EL (cell line): ENCODE measurements around the gene PRPF4.
"Not testable (repeated sequence)": the region's sequence is repeated elsewhere in the genome, so short reads cannot be mapped to it uniquely, and the experiment has no call there.

Experiments used
- DNase-seq: peaks from one replicate; pipeline ENCODE4 v3.0.0-alpha.2; 2016

Gene PRPF4

DNA sequence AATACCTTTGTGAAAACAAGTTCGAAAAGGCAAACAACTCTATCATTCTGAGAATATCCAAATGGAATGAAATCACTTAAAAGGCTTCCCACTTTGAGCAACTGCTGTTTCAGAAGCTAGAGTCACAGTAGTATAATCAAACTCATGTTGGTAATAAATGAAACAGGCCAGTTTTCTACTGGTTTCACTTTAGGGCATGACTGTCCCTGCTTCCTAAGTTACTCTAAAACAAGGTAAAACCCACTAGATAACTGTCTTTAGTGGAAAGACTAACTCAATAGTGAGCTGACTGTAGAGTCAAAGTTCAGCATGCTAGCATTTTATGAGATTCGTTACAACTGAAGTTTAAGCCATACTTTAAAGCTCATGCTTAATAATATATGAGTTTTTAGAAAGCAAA lies 6.1 kb upstream of the PRPF4 start:
- DNase-seq, result no peak

DNA sequence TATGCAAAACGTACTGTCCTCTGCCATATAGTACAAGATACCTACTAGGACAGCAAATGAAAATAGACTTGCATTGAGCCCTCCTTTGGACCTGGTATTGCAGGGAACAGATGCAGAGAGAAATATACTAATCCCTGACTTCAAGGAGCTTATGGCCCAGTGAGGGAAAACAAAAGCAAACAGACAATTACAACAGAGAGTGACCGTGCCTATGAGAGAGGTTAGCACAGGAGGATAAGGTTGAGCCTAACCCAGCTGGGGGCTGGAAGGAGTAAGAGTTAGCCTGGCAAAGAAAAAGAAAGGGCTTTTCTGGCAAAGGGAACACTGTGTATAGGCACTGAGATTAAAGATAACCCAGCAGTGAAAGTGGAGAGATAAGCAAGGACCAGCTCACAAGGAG lies 5.6 kb upstream of the PRPF4 start:
- no peak for DNase-seq

DNA sequence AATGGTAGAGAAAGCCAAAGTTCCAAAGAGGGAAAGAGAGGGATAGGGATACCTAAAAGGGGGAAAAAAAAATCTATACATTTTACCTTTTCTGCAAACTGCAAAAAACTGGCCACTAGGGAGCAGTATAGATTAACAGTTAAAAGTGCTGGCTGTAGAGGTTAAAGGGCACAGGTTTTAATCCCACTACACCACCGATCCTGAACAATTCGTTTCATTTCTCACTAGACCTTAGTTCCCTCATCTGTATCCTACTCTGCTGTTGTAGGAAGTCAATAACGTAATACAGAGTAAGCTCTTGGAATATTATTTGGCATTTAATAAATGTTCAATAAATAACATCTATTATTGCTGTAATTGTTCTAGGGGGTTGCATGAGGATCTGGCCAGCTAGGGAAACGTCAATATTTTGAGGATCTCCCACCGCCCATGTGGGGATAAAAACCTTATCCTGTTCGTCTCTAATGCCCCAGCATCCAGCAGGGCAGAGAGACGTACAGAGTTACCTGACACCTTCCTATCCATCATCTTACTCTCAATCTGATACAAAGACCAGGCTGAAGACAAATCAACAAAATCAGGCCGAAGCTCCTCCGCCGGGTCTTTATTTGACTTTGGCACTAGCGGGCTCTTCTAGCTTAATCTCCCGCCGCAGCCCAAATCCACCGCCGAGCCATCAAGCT lies 843 bp upstream of the PRPF4 start:
- DNase-seq, result peak; percentile 69

DNA sequence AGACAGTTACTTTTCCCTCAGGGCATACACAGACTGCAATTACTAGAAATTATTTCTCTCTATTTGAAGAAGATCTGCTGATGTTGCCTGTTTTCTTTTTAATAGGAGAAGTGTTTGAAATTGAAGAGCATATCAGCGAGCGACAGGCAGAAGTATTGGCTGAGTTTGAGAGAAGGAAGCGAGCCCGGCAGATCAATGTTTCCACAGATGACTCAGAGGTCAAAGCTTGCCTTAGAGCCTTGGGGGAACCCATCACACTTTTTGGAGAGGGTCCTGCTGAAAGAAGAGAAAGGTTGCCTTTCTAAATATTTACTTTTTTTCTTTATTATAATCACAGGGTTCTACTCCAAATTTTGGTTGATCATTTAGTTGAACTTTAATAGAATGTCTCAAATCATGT lies 3.4 kb downstream of the PRPF4 start:
- no peak for DNase-seq

DNA sequence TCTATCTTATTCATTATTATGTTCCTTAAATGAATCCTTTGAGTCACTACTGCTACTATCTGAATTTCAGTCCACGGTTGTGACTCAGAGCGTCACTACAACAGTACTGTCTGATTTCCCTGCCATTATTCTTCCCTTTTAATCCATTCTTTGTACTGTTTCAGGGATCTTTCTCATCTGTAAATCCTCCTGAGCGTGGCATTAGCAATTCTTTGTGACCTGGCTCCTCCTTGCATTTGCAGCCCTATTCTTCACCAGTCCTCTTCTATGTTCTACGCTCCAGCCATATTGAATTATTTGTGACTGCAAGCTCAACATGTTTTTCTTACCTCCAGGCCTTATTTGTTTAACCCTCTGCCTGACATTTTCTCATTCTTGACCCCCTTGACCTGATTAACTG lies 5.9 kb downstream of the PRPF4 start:
- no peak for DNase-seq

DNA sequence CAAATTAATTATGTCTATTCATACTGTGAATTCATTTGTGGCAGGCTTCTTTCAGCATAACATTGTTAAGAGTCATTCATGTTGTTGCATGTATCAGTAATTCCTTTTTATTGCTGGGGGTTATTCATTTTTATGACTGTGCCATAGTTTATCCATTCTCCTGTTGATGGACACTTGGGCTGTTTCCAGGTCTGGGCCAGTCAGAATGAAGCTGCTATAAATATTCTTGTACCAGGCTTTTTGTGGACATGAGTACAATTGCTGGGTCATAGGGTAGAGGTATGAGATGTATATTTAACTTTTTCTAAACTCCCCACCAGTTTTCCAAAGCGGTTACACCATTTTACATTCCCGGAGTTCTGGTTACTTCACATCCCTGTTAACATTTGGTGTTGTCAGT lies 13.6 kb downstream of the PRPF4 start:
- no peak for DNase-seq

DNA sequence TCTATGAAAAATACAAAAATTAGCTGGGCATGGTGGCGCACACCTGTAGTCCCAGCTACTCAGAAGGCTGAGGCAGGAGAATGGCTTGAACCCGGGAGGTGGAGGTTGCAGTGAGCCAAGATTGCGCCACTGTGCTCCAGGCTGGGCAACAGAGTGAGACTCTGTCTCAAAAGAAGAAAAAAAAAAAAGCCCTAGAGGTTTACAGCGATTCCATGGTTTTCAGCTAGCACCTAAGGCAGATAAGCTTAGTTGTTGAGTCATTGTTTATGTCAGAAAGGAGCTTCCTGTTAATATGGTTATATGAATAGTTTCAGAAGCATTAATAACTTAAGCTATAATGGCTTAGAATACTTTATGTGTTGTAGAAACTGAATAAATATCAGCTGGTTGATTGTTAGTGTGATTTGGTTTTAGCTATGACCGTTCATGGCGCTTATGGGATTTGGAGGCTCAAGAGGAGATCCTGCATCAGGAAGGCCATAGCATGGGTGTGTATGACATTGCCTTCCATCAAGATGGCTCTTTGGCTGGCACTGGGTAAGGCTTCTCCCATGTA lies 14.7 kb downstream of the PRPF4 start:
- DNase-seq, result no peak

DNA sequence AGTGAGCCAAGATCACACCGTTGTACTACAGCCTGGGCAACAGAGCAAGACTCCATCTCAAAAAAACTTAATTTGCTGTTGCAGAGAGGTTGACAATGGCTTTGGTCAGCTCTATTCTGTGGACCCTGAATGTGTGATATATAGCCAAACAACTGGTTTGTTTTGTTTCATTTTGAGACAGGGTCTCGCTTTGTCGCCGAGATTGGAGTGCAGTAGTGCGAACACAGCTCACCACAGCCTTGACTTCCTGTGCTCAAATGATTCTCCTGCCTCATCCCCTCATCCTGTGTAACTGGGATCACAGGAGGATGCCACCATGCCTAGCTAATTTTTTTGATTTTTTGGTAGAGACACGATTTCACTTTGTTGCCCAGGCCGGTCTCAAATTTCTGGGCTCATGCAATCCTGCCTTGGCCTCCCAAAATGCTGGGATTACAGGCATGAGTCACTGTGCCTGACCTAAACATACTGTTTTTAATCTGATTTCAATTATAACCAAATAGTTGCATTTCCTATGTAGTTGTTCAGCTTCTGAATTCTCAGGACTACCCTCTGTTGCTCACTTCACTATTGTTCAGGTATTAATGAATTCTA lies 17.9 kb downstream of the PRPF4 start:
- DNase-seq, result peak; percentile 19

DNA sequence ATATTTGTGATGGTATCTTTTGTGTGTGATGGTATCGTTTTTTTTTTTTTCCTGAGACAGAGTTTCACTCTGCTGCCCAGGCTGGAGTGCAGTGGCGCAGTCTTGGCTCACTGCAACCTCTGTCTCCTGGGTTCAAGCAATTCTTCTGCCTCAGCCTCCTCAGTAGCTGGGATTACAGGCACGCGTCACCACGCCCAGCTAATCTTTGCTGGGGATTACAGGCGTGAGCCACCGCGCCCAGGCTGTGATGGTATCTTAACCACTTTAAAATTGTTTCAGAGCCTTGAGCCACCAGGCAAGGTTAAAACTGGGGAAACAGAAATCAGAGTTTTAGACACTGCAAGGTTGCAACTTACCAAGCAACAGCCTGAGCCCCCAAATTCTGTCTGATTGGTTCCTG lies 20.8 kb downstream of the PRPF4 start:
- DNase-seq, result not testable (repeated sequence)

DNA sequence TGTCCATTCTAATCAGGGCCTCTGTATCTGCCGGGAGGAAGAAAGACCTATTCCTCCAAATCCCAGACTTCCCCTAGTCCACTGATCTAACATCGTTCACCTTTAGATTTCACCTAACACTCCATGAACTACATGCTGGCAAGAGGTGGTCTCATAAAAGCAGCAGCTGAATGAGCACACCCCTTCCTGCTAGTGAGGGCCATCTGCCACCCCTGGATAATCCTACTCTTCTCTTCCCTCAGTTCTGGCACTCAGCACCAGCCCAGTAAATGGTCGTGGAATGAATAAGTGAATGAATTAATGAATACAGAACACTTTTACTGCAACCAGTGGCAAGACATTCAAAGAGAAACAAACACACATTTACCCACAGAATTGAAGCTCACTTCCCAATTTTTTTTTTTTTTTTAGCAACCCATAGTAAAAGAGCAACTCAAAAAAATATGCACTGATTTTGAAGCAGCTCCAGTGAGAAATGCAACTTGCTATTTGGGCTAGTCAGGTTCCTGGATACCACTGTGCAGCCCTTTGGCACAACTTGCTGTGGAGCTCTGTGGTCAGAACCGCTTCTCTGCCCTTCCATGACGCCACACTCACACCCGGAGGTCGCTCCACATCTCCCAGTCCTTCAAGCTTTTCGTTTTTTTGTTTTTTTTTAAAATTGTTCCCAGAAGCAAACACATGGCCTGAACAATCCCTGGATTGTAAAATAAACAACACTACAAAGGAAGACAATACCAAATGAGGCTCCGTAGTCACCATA lies 21.5 kb downstream of the PRPF4 start:
- DNase-seq, result no peak

DNA sequence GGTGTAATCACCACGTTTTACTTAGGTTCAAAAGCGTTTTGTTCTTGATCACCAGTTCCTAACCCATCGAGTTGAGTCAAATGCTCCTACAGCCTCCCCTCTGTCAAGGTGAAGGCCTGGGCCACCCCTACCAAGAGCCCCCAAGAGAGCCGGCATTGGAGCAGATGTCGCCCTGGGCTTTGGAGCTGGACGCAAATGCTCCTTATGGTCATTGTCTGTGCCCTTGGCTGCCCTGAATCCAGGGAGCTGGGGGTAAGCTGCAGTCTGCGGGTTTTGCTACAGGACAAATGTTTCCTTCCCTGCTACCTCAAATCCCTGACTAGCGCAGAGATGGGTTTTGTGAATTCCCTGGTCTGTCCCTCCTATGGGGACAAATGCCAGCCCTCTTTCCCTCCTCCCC lies 22.9 kb downstream of the PRPF4 start:
- no peak for DNase-seq

DNA sequence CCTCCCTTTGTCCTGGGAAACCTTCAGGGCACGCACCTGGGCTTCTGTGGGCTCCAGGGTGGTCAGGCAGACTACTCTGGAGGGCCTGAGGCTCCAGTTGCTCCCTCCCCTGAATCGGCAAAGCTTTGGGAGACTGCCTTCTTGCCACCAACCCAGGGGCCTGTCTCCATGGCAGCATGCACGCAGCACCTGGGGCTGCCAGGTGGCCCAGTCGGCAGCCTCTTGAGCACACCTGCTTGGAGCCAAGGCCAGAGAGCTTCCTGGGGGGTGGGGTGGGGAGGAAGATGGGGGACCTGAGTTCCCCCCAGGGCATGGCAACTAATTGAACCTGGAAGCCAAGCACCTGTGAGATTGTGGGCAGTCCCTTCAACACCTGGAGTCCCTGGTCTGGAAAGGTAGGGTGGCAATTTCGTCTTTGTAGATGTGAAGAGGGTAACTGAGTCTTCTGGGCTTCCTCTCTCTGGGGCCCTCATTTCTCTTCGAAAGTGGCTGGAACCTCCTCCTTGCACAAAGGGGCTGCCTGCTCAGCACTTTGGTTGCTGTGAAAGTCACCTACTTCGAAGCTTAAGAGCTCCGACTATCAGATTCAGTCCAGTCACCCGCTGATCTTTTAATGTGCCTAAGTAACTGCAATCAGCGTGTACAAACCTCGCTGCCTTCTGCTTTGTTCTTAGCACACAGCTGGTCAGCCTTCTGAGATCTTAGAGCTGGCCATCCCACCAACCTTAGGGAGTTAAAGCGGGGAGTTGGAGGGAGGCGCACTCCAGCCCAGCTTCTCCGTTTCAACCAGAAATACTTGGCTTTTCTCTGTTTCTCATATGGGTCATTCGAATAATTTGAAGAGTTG lies 23.7 kb downstream of the PRPF4 start:
- DNase-seq, result no peak

DNA sequence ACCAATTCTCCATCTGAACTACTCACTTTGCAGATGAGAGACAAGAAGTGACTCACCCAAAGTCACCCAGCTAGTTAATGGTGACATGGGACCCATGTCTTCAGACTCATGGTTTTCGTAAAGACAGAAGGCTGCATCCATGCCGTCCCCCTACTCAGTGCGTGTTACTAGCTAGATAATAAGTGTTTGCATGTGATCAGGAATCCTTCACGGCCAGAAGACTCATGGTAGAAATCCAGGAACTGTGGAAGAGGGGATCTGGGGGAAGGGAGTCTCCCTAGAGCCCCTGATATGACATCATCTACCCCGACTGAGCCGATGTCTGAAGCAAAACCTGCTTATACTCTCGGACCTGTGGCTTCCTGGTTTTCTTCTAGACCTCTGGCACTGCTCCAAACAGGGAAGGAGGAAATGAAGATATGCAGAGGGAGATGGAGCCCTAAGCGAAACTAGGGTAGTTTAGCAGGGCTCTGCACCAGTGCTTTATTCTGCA lies 24.4 kb downstream of the PRPF4 start:
- no peak for DNase-seq

DNA sequence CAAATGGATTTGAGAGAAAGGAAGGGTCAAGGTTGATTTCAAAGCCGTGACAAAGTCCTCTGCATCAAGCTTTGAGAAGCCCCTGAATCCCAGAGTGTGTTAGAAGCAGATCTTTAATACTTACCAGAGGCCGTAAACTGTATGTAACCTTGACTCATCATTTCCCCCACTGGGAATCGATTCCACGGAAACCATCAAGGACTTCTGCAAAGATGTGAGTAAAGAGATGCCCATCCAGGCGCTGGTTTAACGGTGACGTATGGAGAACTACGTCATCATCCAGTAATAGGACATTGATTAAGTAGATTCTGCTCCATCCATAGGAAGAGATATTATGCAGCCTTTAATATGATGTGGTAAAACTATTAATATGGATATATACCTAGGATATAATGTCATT lies 26.1 kb downstream of the PRPF4 start:
- DNase-seq, result no peak

DNA sequence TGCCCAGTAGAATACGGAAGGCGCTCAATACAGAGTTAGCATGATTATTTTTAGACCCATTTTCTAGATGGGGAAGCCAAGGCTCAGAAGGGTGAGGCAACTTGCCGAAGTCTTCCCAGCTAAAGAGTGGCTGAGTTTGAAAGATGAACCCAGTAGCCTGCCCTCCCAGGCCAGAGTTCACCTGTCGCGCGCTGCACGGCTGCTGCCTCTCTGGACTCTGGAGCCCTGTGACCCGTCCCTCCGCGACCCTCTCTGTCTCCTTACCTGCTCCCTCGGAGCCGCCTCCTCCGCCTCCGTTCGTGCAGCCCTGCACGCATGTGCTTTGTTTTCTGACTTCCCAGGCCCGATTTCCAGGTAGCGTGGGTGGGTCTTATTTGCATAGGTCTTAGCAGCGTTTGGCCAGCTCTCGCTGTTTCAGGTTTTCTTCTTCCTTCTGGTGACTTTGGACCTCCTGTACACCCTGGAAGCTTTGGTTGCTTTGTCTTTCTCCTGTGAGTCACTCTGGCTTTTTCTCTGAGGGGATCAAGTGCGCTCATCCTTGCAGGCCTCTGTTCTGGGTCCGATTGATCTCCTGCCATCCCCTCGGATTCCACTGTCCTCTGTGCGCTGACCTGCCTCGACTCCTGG lies 27.4 kb downstream of the PRPF4 start, which contains the start of gene RNF183:
Gene RNF183 (minus strand): TSS at position 585 of the 627 bp plus-strand sequence. CDS start 5,192 bp downstream, outside the sequence.
- DNase-seq, result no peak

DNA sequence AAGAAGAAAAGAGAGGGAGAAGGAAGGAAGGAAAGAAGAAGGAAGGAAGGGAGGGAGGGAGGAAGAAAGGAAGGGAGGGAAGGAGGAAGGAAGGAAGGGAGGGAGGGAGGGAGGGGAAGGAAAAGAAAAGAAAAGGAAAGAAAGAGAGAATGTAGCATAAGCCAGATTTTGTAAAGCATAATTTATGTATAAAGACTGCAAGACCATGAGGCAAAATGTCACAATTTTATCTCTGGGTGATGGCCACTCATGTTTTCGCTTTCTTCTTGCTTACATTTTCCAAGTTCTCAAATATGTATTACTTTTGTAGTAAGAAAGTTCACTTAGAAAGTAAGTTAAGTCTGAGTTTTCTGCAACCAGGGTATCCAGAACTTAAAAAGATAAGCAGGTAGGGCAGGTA lies 31.1 kb downstream of the PRPF4 start:
- DNase-seq, result no peak

DNA sequence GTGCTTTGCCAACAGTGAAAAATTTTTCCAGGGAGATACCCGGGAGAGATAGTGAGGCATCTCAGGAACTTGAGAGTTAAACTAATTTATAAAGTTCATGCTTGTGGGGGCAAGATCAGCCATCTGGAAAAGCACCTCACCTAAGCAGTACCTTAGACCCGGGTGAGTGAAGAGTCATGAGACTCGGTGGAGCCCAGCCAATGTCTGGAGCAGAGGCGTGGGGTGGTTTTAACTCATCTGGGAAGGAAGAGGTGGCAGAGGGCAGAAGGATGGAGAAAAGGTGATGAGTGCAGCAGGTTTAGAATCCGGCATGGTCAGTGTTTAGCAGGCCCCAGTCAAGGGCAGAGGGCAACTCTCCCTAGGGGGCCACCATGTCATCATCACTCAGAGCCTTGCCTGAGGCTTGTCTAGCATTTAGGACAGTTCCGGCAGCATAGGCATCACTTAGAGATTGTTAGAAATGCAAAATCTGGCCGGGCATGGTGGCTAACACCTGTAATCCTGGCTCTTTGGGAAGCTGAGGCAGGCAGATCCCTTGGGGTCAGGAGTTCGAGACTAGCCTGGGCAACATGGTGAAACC lies 32.0 kb downstream of the PRPF4 start:
- no peak for DNase-seq

DNA sequence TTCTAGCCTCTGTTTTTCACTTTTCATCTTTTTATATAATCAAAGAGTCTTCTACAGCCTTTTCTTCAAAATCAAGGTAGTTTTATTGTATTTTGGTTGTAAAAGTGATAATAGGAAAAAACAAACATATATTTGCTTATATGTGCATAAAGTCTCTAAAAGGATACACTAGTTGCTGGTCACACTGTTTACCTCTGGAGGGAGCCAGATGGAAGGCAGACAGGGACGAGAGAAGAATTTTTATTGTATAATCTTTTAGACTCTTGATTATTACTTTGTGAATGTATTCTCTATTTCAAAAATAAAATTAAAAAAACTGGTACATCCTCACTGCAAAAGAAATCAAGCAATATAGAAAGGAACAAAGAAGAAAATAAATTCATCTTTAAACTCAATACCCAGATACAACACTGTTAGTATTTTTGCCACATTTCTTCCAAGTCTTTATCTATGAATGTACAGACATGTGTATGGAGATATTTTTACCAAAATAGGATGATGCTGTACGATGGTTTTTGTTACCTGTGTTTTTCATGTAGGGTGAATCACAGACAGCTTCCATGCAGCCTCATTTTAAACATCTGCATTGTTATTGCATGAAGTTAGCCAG lies 33.9 kb downstream of the PRPF4 start:
- DNase-seq, result peak; percentile 41

DNA sequence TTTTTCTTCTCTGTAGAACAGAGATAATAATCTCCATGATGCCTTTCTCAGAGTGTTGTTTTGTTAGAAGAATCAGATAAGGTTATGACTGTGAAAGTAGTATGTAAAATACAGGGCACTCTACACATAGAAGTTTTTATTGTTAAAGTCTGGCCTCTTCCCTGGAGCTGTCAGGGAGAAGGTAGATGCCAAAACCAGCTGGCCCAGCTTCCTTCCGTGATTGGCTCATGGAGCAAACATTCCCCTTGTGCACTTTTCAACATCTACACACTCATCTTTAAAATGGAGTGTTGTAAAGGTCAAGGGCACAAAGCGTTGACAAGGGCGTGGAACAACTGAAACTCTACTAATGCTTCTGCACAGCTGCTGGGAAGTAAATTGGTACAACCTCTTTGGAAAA lies 35.1 kb downstream of the PRPF4 start:
- no peak for DNase-seq

DNA sequence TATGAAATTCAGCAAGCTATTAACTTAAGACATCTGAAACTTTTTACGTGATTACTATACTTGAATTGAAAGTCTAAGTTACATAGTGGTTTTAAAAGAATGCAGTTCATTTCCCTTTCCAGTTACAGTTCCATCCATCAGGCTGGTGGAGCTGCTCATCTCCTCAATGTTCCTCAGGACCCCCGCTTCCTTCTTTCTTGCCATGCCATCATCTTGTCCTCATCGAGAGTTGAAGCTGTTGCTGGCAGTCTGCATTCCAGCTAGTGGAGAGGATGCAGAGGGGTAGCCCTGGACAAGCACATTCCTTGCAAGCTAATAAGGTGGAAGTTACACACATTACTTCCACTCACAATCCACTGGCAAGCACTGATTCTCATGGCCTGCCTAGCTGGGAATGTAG lies 36.5 kb downstream of the PRPF4 start:
- no peak for DNase-seq

DNA sequence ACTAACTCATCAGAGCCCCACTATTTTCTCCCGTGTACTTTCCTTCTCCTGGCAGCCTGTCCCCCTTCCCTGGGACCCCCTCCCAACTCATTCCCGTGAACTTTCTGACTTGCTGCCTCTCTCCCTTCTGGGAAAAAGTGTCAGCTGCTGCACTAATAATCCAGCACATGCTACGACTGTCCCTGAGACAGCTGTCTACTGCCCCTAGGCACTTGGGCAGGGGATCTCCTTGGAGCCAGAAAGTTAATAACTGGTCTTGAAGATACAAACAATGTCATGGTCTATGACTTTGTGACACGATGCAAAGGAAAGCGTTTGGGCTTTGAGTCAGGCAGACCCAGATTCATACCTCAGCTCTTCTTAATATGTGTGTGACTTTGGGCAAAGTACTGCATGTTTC lies 37.8 kb downstream of the PRPF4 start:
- DNase-seq, result no peak
